Calu3 (cell line): ENCODE measurements around the gene CCN6. TPM values are rescaled to one million over a fixed set of nuclear protein-coding genes. Genes with fewer than 3 reads are reported as not detected.

Experiments used
- BruUV-seq: library from RNA; stranded (reverse); fragments of 400-500 nt; replicated peaks from 2 replicates; lab custom pipeline; 2021; lab: Mats Ljungman, UMichigan
- CTCF ChIA-PET: fragments of 300-600 bp; sonication (Branson Sonifier 250); formaldehyde crosslinking; loops from one replicate; lab custom pipeline; 2022; ENCODE audit warnings: antibody characterized with exemption; lab: Charles Lee
- DNase-seq: peaks from one replicate; pipeline ENCODE4 v3.0.0; 2022
- H3K27ac Mint-ChIP-seq: one replicate; pipeline ENCODE4 v1.8.0; 2022; ENCODE audit warnings: mixed read lengths; ENCODE audit not compliant: unreplicated experiment
- H3K27me3 Mint-ChIP-seq: one replicate; pipeline ENCODE4 v1.8.0; 2022; ENCODE audit warnings: mixed read lengths; ENCODE audit not compliant: unreplicated experiment
- H3K36me3 Mint-ChIP-seq: one replicate; pipeline ENCODE4 v1.8.0; 2022; ENCODE audit warnings: mild to moderate bottlenecking, moderate library complexity, mixed read lengths; ENCODE audit not compliant: insufficient read depth, unreplicated experiment
- H3K4me1 Mint-ChIP-seq: one replicate; pipeline ENCODE4 v1.8.0; 2022; ENCODE audit warnings: mild to moderate bottlenecking, low read depth, mixed read lengths; ENCODE audit not compliant: unreplicated experiment
- H3K4me3 Mint-ChIP-seq: one replicate; pipeline ENCODE4 v1.8.0; 2022; ENCODE audit warnings: mild to moderate bottlenecking, low read depth, moderate library complexity, mixed read lengths; ENCODE audit not compliant: unreplicated experiment
- H3K9me3 Mint-ChIP-seq: one replicate; pipeline ENCODE4 v1.8.0; 2022; ENCODE audit warnings: low read depth, mixed read lengths; ENCODE audit not compliant: unreplicated experiment
- CTCF ChIP-seq: fragments of 200-600 bp; IDR thresholded peaks from one replicate; pipeline ENCODE4 v1.8.0; 2022; ENCODE audit warnings: antibody characterized with exemption; ENCODE audit not compliant: unreplicated experiment
- intact Hi-C: fragments of 100-400 bp; cut with micrococcal nuclease; formaldehyde crosslinking; loops from one replicate; pipeline ENCODE4 v1.10.0; 2022; ENCODE audit not compliant: unreplicated experiment
- total RNA-seq: library from RNA; stranded (reverse); gene quantifications from 2 replicates; pipeline ENCODE4 v1.2.3, GENCODE V29; 2022

Gene CCN6
- total RNA-seq, 1 experiment from 2014 or later, result not detected

- no peak overlapping the region for H3K4me3 Mint-ChIP-seq
- CTCF ChIA-PET, result interaction anchor here (1.0 kb wide), 2 partner anchors 167 to 828 kb away, joined by 3 read pairs; partner anchors contain the start of gene LAMA4
- TSS peak; percentile 56 for BruUV-seq
- H3K27ac Mint-ChIP-seq, result no peak overlapping the region
- H3K4me1 Mint-ChIP-seq, result no peaks in the 10 kb centered on the region
- H3K36me3 Mint-ChIP-seq, result peaks cover 5% of the 10 kb centered on the region
- intact Hi-C loops, result loop anchor here (2.0 kb wide), 1 partner anchor 286 kb away; no protein-coding TSS in a partner anchor
- no peaks in the 10 kb centered on the region for H3K27me3 Mint-ChIP-seq
- no peak for TF ChIP-seq CTCF
- H3K9me3 Mint-ChIP-seq, result no peaks in the 10 kb centered on the region
- no peak for DNase-seq
Measured at GRCh38 chr6:112086744-112087135, 32.8 kb downstream of the CCN6 start.

GRCh38 chr6:112087136-112087911 is 33.4 kb downstream of the CCN6 start, which contains the start of the genes FAM229B and TUBE1:
TSS of gene FAM229B (plus strand) at chr6:112087591. CDS start at chr6:112099284, 11,693 bp downstream.
TSS of gene TUBE1 (minus strand) at chr6:112087482. CDS start at chr6:112087434, 48 bp downstream.
- Mint-ChIP-seq H3K27me3 (no peaks in the 10 kb centered on the region), H3K4me3 (no peak within 1 kb of the TSS), H3K27ac (no peak within 1 kb of the TSS), H3K9me3 (no peaks in the 10 kb centered on the region), H3K4me1 (no peaks in the 10 kb centered on the region), H3K36me3 (peaks cover 5% of the 10 kb centered on the region)
- no TSS peak for BruUV-seq
- DNase-seq, result peak; percentile 85
- intact Hi-C loops, result loop anchor here (2.0 kb wide), 1 partner anchor 285 kb away; no protein-coding TSS in a partner anchor
- TF ChIP-seq CTCF, result no peak
- CTCF ChIA-PET, result interaction anchor here (1.0 kb wide), 2 partner anchors 167 to 828 kb away, joined by 3 read pairs; partner anchors contain the start of gene LAMA4

- Mint-ChIP-seq H3K9me3 (no peaks in the 10 kb centered on the region), H3K27ac (no peak overlapping the region), H3K4me3 (no peak overlapping the region), H3K27me3 (no peaks in the 10 kb centered on the region), H3K36me3 (peaks cover 5% of the 10 kb centered on the region), H3K4me1 (no peaks in the 10 kb centered on the region)
- no peak for TF ChIP-seq CTCF
- BruUV-seq, result TSS peak; percentile 81
- intact Hi-C loops, result loop anchor here (2.0 kb wide), 1 partner anchor 285 kb away; no protein-coding TSS in a partner anchor
- DNase-seq, result no peak
- CTCF ChIA-PET, result interaction anchor here (1.0 kb wide), 2 partner anchors 166 to 829 kb away, joined by 3 read pairs; partner anchors contain the start of gene LAMA4
Measured at GRCh38 chr6:112087916-112088315, 34.0 kb downstream of the CCN6 start.

GRCh38 chr6:112096901-112097300 is 43.0 kb downstream of the CCN6 start:
- intact Hi-C loops, result no loop called here
- CTCF ChIA-PET, result no interaction called here
- no peaks in the 10 kb centered on the region for H3K4me1 Mint-ChIP-seq
- no peaks in the 10 kb centered on the region for H3K9me3 Mint-ChIP-seq
- H3K27me3 Mint-ChIP-seq, result no peaks in the 10 kb centered on the region
- no peaks in the 10 kb centered on the region for H3K36me3 Mint-ChIP-seq
- DNase-seq, result no peak
- no peak overlapping the region for H3K27ac Mint-ChIP-seq
- no peak for TF ChIP-seq CTCF
- no peak overlapping the region for H3K4me3 Mint-ChIP-seq
- BruUV-seq, result no TSS peak
